GM12892 (cell line): ENCODE data around the gene GPR171.

Experiments
- POLR2A ChIP-seq: IDR thresholded peaks from 2 replicates; pipeline ENCODE4 v1.6.1; 2011; ENCODE audit warnings: low read depth, low read length, control low read depth
- POLR2AphosphoS5 ChIP-seq: IDR thresholded peaks from 2 replicates; pipeline ENCODE4 v1.6.1; 2011; ENCODE audit warnings: low read depth, low read length, control low read depth
- TAF1 ChIP-seq: IDR thresholded peaks from 2 replicates; pipeline ENCODE4 v1.6.1; 2011; ENCODE audit warnings: low read depth, mild to moderate bottlenecking, control low read depth, low read length, borderline replicate concordance

- no peak for TF ChIP-seq TAF1
- no peak for TF ChIP-seq POLR2A
- TF ChIP-seq POLR2AphosphoS5, result no peak
Observed at GRCh38 chr3:151169262-151169947, 33.6 kb downstream of the GPR171 start.
